Pancreas (tissue), 10 donors: ENCODE results near the gene ABCC1. TPM values are rescaled to one million over a fixed set of nuclear protein-coding genes. Genes with fewer than 3 reads are reported as not detected.
"Not testable (repeated sequence)": the region's sequence is repeated elsewhere in the genome, so short reads cannot be mapped to it uniquely, and the experiment has no call there.

Experiments
- ATAC-seq, 4 donors: fragments of 200-7000 bp; cut with Tn5 transposase; one replicate each; pipeline versions ENCODE4 v1.8.0 to v1.9.1; 2020; ENCODE audit warnings: mild to moderate bottlenecking in 4 of 4, moderate library complexity in 4 of 4
- DNase-seq, 6 donors: peaks; one replicate each; pipeline ENCODE4 v3.0.0-alpha.2; 2020
- FAIRE-seq: peaks from 2 replicates; lab custom pipeline; 2012; peaks lifted over from hg19 to GRCh38; lab: Jason Lieb, UNC
- H3K27ac ChIP-seq, 4 donors: fragments of 200-600 bp; sonication (generic); 1 replicate in 3 of 4; 2 replicates in 1 of 4; pipeline versions ENCODE4 v1.5.0 to v1.8.0; 2020
- H3K27me3 ChIP-seq, 4 donors: fragments of 200-600 bp; one replicate each; pipeline ENCODE4 v1.8.0; 2021
- H3K36me3 ChIP-seq, 3 donors: fragments of 200-600 bp; sonication (generic) in 1 of 3; one replicate each; pipeline versions ENCODE4 v1.5.0 to v1.8.0; 2020 to 2021
- H3K4me1 ChIP-seq, 3 donors: fragments of 200-600 bp; one replicate each; pipeline ENCODE4 v1.8.0; 2021
- H3K4me3 ChIP-seq, 4 donors: fragments of 200-600 bp; sonication (generic) in 2 of 4; one replicate each; pipeline versions ENCODE4 v1.5.0 to v1.8.0; 2020 to 2021
- H3K9me3 ChIP-seq, 4 donors: fragments of 200-600 bp; one replicate each; pipeline ENCODE4 v1.8.0; 2021
- WGBS, 2 donors: extraction: QIAGEN DNeasy Blood & Tissue Kit; methylation state at CpG; one replicate each; pipeline ENCODE4 v1.1.7; 2013; 5-methylcytosine and 5-hydroxymethylcytosine counted together
- intact Hi-C, 3 donors: fragments of 100-400 bp; cut with DNase I; formaldehyde crosslinking; loops; one replicate each; pipeline versions ENCODE4 v1.11.1 to v1.14.2; 2022
- polyA plus RNA-seq, 2 donors: library from polyadenylated mRNA; stranded (reverse); fragments of 200-250 nt; gene quantifications; one replicate each; pipeline ENCODE4 v1.2.3, GENCODE V29; 2013
- total RNA-seq, 6 donors: library from RNA; stranded (reverse); fragmentation: NEBNext Ultra II Directional in 4 of 6; extraction: Animal tissue kit (Norgen Biotek cat#: 25700) in 4 of 6; gene quantifications; one replicate each; pipeline versions ENCODE4 v1.2.1 to v1.2.4, GENCODE V29; 2021 to 2023
- TF ChIP-seq, protein P1 (sequence below), 4 donors: fragments of 200-600 bp; sonication (generic) in 3 of 4; IDR thresholded peaks; one replicate each; pipeline versions ENCODE4 v1.5.0 to v1.8.0; 2021; ENCODE audit warnings: antibody characterized with exemption in 4 of 4
- donor health status: healthy with polysubstance abuse.
- donor health status: DM: no; HTN: no; CAD: no; lungs with moderate emphysema.
- donor health status: DM: no; HTN: no; CAD: no.
- donor health status: control.
- donor health status: control.
- donor health status: Bipolar disorder and iron deficiency.
- donor health status: DM: yes; HTN: yes; CAD: no.
- donor health status: DM: no; HTN: no; CAD: no.
- donor health status: DM: no; HTN: no; CAD: no.
- donor health status: DM: yes; HTN: yes; CAD: no.

ABCC1 gene
- total and polyA plus RNA-seq, 8 donors, result 8.5 to 16.8 (median 12.0) TPM

- TF ChIP-seq, protein P1, sequence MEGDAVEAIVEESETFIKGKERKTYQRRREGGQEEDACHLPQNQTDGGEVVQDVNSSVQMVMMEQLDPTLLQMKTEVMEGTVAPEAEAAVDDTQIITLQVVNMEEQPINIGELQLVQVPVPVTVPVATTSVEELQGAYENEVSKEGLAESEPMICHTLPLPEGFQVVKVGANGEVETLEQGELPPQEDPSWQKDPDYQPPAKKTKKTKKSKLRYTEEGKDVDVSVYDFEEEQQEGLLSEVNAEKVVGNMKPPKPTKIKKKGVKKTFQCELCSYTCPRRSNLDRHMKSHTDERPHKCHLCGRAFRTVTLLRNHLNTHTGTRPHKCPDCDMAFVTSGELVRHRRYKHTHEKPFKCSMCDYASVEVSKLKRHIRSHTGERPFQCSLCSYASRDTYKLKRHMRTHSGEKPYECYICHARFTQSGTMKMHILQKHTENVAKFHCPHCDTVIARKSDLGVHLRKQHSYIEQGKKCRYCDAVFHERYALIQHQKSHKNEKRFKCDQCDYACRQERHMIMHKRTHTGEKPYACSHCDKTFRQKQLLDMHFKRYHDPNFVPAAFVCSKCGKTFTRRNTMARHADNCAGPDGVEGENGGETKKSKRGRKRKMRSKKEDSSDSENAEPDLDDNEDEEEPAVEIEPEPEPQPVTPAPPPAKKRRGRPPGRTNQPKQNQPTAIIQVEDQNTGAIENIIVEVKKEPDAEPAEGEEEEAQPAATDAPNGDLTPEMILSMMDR (IDR thresholded peaks at IDR 0.05), result no peak
- Histone ChIP-seq H3K27me3 (no peaks in the 10 kb centered on the region), H3K4me3 (no peak overlapping the region), H3K4me1 (peaks cover 6 to 13% (median 9%) of the 10 kb centered on the region in 3 donors), H3K36me3 (no peaks in the 10 kb centered on the region), H3K9me3 (no peaks in the 10 kb centered on the region), H3K27ac (peak overlapping the region; percentile 48 to 68 (median 61))
- intact Hi-C loops, result loop anchor here in 1 of 3 donors (10.0 kb wide), 1 partner anchor 375 kb away; no protein-coding TSS in a partner anchor
- FAIRE-seq (no peak), ATAC-seq (peak; percentile 39 to 52 (median 45)), DNase-seq (peak in 1 of 6 donors; percentile 19)
- WGBS, 2 donors, result 26 to 36% methylated on average over 10 of the region's 10 CpGs
Measured at GRCh38 chr16:16149710-16150116, 200.3 kb downstream of the ABCC1 start.

DNA sequence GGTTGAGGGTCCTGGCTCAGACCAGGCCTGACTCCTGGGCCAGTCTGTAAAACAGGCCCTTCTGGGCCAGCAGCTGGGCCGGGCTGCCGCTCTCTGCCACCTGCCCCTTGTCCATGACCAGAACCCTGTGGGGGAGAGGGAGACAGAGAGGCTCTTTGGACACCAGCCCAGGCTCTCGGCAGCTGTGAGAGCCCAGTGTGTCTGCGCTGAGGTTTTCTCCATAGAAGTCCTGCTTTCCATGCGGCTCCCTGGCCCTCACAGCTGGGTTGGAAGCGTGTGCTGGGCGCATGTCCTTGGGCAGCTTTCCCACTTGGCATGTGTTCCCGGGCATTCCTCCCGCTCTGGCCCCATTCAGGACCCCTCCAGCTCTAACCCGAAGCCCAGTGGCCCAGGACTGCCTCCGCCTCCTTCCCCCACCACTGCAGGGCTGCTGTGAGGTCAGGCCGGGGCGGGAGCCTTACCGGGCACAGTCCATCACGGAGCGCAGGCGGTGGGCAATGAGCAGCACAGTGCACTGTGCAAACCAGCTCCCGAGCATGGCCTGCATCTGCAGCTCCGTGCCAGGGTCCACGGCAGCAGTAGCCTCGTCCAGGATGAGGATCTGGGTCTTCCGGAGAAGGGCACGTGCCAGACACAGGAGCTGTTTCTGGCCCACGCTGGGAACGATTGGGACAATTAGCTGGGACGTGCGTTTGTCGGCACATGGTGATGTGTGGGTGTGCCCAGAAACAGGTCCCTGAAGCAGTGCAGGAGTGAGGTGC lies 200.9 kb downstream of the ABCC1 start:
- 17 to 18% methylated on average over 28 of the region's 28 CpGs for WGBS, 2 donors
- intact Hi-C loops, result no loop called here
- Histone ChIP-seq H3K27ac (peak overlapping the region; percentile 48 to 68 (median 61)), H3K9me3 (no peaks in the 10 kb centered on the region), H3K36me3 (no peaks in the 10 kb centered on the region), H3K27me3 (no peaks in the 10 kb centered on the region), H3K4me3 (no peak overlapping the region), H3K4me1 (peaks cover 6 to 13% (median 9%) of the 10 kb centered on the region in 3 donors)
- DNase-seq (peak; percentile 71 to 91 (median 82)), ATAC-seq (peak; percentile 67 to 88 (median 82)), FAIRE-seq (no peak)
- TF ChIP-seq, protein P1 (IDR thresholded peaks at IDR 0.05), result no peak

DNA sequence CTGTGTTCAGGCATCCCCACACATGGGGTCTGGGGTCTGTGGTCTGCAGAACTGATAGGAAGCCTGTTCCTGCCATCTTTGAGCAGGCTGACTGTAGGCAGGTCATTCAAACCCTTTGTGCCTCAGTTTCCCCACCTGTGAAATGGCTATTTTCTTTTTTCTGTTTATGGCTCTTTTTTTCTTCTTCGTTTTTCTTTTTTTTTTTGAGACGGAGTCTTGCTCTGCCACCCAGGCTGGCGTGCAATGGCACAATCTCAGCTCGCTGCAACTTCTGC lies 201.4 kb downstream of the ABCC1 start:
- Histone ChIP-seq H3K36me3 (no peaks in the 10 kb centered on the region), H3K4me1 (peaks cover 6 to 13% (median 9%) of the 10 kb centered on the region in 3 donors), H3K27me3 (no peaks in the 10 kb centered on the region), H3K4me3 (no peak overlapping the region), H3K9me3 (no peaks in the 10 kb centered on the region), H3K27ac (no peak overlapping the region)
- 92 to 95% methylated on average over 4 of the region's 4 CpGs for WGBS, 2 donors
- no peak for ATAC-seq
- intact Hi-C loops, result no loop called here
- no peak for FAIRE-seq
- TF ChIP-seq, protein P1 (IDR thresholded peaks at IDR 0.05), result no peak
- DNase-seq, result no peak

GRCh38 chr16:16151315-16151714 lies 201.9 kb downstream of the ABCC1 start:
- Histone ChIP-seq H3K36me3 (peaks cover 0 to 2% (median 0%) of the 10 kb centered on the region in 3 donors), H3K4me3 (no peak overlapping the region), H3K27ac (no peak overlapping the region), H3K4me1 (peaks cover 6 to 13% (median 9%) of the 10 kb centered on the region in 3 donors), H3K9me3 (no peaks in the 10 kb centered on the region), H3K27me3 (no peaks in the 10 kb centered on the region)
- WGBS, 2 donors, result 93 to 94% methylated on average over 8 of the region's 8 CpGs
- DNase-seq (no peak), FAIRE-seq (no peak), ATAC-seq (no peak)
- intact Hi-C loops, result no loop called here
- TF ChIP-seq, protein P1 (IDR thresholded peaks at IDR 0.05), result no peak

DNA sequence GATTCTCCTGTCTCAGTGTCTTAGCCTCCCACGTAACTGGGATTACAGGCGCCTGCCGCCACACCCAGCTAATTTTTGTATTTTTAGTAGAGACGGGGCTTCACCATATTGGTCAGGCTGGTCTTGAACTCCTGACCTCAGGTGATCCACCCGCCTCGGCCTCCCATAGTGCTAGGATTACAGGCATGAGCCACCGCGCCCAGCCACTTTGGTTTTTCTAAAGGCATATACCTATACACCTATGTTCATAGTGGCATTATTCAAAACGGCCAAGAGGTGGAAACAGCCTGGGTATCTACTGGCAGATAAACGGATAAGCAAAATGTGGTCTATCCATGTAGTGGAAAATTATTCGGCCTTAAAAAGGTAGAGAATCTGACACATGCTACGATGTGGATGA lies 203.6 kb downstream of the ABCC1 start:
- H3K4me3 ChIP-seq, ATAC-seq, H3K27me3 ChIP-seq, H3K27ac ChIP-seq, H3K36me3 ChIP-seq, H3K9me3 ChIP-seq, DNase-seq, intact Hi-C loops, FAIRE-seq: not testable (repeated sequence)
- H3K4me1 ChIP-seq, result peaks cover 6 to 13% (median 9%) of the 10 kb centered on the region in 3 donors
- 93 to 94% methylated on average over 12 of the region's 12 CpGs for WGBS, 2 donors
